ENCODE results near the gene SH3BP5.

- no peak for TF ChIP-seq CTCF (IDR thresholded peaks at IDR 0.05 in 2 of 3, conservative IDR thresholded peaks at IDR 0.05 in 1 of 3; ENCODE audit: borderline replicate concordance in 1 of 3, insufficient read depth in 1 of 3, low read depth in 2 of 3, low read length in 2 of 3)
- TF ChIP-seq MAX (IDR thresholded peaks at IDR 0.05): no peak
- TF ChIP-seq YY1 (IDR thresholded peaks at IDR 0.05; ENCODE audit: extremely low read depth, insufficient replicate concordance, low read depth, low read length): no peak
- TF ChIP-seq RAD21 (IDR thresholded peaks at IDR 0.05; ENCODE audit: low read depth): no peak
- TF ChIP-seq POLR2A (IDR thresholded peaks at IDR 0.05; ENCODE audit: borderline replicate concordance, extremely low read depth, insufficient read depth, insufficient read length): no peak
- TF ChIP-seq REST (IDR thresholded peaks at IDR 0.05; ENCODE audit: low read depth): no peak
- TF ChIP-seq POLR2AphosphoS5 (IDR thresholded peaks at IDR 0.05; ENCODE audit: low read depth, low read length): no peak
These were observed 70.4 kb downstream of the SH3BP5 start for GRCh38 chr3:15262021-15262420.
